M059J (cell line): ENCODE results near the gene NDUFS2. TPM values are rescaled to one million over a fixed set of nuclear protein-coding genes. Genes with fewer than 3 reads are reported as not detected.
"Not testable (repeated sequence)": the region's sequence is repeated elsewhere in the genome, so short reads cannot be mapped to it uniquely, and the experiment has no call there.

Experiments used
- DNase-seq: peaks from one replicate; pipeline ENCODE4 v3.0.0-alpha.2; 2012; ENCODE audit warnings: low read depth
- total RNA-seq: library from RNA; depleted of rRNA; stranded (reverse); fragments of >200 nt; shearing (Covaris generic); gene quantifications from 2 replicates; pipeline ENCODE4 v1.2.3, GENCODE V29; 2014

NDUFS2 gene
- total RNA-seq, 1 experiment from 2014 or later = 111 TPM

DNA sequence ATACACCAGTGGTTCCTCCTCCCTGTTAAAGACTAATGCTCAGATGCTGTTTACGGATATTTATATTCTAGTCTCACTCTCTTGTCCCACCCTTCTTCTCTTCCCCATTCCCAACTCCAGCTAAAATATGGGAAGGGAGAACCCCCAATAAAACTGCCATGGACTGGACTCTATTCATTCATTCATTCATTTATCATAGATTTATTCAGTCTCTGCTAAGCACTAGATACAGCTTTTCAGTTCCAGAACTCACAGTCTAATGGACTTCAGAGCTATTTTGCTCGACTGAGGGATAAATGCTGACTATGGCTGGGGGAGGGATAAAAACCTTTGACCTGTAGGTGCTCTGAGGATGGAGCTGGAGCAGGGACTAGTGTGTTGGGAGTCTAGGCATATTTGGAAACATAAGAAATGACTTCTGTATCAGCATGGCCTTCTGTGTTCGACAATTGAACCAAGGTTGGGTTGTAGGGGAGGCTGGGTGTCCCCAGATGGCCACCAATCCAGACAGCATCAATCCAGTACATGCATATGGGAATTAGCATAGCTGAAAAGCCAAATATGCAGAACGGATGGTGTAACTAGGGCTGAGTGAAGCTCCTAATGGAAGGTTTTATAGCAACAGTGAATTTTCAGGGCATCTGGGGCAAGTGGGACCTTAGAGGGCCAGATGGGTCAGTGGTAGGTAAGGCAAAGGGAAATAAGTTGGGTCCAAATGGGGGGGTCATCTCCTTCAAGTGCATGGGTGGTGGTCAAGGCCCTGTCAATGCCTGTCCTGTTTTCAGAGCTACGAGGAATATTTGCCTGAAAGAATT lies 17.1 kb downstream of the NDUFS2 start:
- no peak for DNase-seq

DNA sequence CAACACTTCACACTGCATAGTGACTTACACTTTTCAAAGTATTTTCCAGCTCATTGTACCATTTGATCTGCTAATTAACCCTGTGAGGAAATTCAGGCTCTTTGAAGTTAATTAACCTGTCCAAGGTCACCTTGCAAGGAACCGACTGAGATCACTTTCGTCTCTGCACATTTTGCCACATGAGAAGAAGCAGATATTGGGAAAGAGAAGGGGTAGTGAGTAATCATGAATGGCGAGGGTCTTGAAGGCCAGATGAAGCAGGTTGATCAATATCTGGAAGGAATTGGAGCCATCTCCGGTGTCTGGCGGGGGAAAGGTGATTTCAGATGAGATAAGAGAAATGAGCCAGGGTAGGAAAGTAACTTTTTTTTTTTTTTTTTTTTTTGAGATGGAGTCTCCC lies 17.8 kb downstream of the NDUFS2 start:
- no peak for DNase-seq

DNA sequence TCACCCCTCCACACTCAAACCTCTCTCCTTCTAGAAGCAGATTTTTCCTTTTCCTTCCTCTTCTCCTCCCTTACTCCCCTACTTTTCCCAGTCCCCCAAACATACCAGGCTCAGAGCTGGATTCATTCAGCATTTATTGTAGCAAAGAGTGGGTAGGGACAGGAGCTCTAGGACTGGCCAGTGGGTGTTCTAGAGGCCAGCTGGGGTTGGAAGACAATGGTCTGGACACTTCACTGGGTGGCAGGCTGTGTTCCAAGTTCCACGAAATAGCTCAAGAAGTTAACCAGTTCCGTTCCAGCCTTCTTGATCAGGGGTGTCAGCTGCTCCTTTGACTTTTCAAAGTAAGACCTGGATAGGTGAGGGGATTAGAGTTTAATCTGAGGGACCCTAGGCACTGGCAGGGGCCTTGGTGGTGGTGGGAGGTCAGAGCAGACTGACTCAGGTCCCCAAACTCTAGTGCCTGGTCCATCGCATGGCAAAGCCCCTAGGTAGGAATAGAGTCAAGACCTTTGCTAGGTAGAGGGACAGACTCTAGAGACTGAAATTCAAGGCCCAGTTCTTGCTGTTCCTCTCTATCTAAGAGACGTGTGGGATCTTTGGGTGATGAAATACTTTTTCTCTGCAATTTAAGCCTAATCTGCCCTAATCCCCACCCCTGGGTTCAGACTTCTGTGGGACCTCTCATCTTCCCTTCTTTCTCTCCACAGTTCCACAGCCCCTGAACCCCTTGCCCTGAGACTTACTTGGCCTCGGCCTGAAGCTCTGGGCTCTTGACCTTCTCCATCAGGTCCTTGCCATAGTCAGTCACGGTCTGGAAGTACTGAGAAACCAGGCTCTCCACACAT lies 20.2 kb downstream of the NDUFS2 start:
- no peak for DNase-seq

DNA sequence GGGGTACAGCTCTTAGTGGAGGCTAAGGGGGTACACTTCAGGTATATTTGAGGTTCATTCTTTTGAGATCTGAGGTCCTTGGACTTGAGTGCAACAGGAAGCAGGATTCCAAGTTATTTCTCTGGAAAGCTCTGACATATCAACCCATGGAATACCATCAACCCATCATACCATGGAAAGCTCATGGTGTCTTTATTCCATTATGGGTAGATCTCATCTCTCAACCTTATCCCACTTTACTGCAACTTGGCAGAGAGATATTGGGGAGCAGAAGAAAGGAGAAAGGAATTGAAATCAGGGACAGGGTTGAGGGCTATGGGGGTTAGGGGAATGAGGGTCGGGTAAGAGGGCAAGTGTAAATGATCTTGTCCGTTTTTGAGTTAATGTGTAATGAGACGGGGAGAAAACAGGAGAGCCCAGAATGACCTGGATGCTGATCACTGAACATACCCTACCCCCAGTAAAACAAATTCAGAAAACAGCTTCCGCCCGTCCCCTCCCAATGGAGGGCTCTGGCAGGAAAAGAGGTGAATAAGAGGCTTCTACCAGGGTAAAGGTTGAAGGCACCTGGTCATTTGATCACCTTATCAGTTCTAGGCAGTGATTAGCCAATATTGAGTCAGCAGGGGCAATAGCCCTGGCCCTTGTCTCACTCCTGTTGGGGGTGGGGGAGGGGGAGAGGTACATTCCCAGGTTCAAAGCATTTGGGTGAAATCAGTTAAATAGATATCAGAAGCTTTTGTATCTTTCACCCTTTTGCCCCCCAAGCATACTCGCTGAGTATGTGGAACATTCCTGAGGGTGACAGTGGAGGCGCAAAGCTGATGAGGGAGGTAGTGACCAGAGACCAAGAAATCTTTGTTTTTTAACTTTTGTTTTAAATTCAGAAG lies 21.9 kb downstream of the NDUFS2 start:
- no peak for DNase-seq

DNA sequence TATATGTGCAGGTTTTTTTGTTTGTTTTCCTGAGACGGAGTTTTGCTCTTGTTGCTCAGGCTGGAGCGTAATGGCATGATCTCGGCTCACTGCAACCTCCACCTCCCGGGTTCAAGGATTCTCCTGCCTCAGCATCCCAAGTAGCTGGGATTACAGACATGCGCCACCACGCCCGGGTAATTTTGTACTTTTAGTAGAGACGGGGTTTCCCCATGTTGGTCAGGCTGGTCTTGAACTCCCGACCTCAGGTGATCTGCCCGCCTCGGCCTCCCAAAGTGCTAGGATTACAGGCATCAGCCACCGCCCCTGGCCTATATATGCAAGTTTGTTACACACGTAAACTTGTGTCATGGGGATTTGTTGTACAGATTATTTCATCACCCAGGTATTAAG lies 22.5 kb downstream of the NDUFS2 start:
- DNase-seq = not testable (repeated sequence)

DNA sequence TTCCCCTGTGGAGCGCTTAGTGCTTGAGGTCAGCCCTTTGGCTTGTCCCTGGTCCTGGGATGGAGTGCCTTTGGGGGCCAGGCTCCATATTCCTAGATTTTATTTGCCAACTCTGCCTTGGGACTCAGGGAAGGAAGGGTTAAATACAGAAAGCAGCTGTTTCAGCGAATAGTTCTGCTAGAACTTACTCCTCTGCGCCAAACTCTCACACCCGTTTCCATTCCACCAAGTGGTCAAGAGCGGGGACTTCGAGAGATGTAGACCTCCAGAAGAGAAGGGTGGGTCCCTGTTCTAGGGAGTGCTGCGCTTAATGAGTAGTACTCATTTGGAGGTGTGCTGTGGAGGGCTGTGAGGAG lies 23.0 kb downstream of the NDUFS2 start:
- no peak for DNase-seq

DNA sequence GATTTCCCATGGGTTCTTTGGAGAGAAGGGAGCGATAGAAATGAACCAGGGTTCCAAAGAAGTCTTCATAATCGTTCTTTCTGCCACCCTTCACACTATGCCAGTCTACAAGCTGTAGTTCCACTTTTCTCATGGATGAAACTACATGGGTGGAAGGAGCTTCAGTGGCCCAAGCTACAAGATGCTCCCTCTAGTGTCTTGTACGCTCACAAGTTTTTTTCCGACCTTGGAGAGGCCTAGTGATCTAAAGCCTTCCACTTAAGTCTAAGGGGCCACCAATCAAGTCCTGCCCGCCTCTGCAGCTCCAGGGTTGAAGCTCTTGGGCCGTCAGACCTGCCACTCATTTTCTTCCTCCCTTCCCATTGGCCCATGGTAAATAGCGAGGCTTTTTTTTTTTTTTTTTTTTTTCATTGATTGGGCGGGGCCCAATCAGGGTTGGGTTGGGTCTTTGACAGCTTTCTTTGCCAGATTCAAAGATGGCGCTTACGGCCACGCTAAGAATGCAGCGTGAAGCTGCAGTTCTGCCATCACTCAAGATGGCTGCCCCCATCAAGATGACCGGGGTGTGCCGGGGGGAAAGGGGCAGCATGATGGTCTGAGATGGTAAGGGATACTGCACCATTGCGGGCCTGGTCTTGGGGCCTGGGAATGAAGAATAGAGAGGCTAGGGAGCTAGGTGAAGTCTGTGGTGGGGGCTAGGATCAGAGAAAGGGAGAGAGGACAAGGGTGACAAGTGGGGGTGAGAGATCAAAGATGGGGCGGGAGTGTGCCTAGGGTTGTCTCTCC lies 23.6 kb downstream of the NDUFS2 start, which contains the start of gene TOMM40L:
TOMM40L (plus strand) TSS at position 527 of the 786 bp plus-strand sequence. CDS start 430 bp downstream, outside the sequence.
- peak; percentile 99 for DNase-seq

DNA sequence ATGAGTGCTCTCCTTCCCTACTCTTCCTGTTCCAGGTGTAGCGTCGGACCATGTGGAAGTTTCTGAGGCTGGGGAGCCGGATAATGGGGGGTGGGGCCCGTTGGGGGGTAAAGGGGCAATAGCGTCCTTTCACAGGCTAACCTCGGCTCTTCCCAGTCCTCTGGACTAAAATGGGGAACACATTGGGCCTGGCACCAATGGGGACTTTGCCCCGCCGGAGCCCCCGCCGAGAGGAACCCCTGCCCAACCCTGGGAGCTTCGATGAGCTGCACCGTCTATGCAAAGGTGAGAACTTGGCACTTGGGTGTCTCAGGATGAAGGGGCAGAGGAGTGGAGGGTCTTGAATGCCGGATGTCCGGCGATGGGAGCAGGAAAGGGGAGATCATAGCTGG lies 24.1 kb downstream of the NDUFS2 start:
- no peak for DNase-seq

DNA sequence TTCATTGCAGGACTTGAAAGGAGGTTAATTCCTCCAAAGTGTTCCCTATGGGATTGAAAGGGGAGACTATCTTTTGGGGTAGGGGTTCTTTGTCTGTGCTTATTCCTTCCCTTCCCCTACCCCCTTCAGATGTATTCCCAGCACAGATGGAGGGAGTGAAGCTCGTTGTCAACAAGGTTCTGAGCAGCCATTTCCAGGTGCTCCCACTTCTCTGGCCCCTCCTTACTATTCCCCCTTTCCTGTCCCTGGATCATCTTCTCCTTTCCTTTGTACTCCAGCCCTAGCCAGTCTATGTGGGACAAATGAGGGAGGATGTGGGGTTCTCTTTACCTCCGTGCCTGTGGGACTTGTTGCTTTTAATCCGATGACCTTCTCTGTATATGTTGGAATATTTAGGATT lies 24.6 kb downstream of the NDUFS2 start:
- no peak for DNase-seq

DNA sequence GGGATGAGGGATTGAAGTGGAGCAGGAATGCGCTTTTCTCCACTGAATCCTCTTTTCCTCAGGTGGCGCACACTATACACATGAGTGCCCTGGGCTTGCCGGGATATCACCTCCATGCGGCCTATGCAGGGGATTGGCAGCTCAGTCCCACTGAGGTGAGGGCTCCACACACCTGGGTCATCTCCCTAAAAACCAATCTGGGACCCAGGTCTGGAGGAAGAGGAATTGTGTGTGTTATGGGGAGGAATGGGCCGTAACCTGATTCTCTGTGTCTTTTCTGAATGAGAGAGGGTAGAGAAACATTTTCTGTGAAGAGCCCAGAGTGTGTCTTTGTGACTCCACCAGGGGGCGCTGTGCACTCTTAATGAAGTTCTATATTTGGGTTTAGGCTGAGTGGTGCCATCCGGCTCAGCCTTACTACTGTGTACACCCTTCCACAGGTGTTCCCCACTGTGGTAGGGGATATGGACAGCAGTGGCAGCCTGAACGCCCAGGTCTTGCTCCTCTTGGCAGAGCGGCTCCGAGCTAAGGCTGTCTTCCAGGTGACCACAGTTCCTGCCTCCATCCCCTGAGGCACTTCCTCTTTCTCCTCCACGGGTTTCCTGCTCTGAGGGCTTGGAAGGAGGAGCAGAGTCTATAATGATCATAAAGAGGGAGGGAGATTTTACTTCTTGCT lies 25.2 kb downstream of the NDUFS2 start:
- DNase-seq = peak; percentile 75

DNA sequence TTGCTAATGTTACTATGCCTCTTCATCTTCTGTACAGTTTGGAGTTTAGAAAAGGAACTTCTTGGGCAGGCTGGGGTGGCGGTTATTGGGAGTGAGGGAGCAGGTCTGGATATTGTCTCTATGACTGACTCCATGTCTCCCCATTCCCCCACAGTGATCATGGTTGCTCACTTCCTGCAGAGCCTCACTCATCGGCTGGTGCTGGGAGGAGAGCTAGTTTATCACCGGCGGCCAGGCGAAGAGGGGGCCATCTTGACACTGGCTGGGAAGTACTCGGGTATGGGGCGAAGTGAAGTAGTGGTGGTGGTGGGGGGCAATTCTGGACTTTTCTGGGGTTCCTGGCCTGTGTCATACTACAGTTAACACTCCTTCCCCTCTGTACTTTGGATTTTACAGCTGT lies 25.9 kb downstream of the NDUFS2 start:
- no peak for DNase-seq

DNA sequence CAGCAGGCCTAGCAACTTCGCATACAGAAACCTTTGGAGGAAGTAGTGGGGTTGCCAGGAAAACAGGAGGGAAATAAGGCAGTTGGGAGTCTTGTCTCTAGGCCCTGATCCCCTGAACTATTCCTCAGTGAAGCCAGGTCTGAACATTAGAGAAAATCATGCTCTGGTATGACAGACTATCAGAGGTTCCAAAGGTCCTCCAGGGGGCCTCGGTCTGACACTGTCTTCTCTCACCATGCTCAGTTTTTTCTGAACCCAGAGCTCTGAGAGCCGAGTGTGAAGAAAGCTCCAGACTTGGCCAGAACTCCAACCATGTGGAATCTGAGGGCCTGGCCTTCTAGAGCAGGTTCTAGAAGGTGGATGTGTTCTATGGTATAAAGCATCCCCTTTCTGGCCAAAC lies 27.7 kb downstream of the NDUFS2 start:
- DNase-seq = no peak

DNA sequence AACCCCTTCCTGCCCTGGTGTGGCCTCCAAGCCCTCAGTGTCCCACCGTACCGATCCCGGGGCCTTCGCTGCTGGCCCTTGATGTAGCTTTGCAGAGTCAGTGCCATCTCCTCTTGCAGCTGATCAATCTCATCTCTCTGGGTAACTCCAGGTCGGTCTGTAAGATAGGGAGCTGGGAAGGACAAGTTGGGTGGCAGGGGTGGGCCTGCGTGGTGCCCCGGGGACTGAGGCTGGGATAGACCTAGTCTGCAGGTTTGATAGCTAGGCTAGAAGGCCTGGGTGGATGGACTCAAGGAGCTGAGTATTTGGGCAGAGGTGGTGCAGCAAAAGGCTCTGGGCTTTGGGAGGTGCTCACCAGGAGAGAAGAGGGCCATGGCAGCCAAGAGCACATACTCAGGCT lies 28.6 kb downstream of the NDUFS2 start:
- DNase-seq = no peak

DNA sequence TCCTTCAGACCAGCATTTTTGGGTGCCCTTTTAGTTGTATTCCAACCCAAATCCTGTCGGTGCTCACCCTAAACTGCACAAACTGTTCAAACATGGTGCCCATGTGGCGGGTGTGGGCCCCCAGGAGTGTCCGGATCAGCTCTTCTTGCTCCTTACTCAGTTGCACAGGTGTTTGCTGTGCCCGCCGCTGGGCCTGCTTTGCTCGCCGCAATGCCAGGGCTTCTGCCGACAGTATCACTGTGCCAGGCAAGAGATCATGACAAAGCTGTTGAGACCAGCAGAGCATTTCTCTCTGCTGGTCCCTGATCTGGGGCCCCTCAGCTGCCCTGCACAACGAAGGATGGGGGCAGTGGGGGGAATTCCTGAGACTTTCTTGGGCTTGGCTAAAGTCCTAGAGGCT lies 30.9 kb downstream of the NDUFS2 start:
- no peak for DNase-seq

DNA sequence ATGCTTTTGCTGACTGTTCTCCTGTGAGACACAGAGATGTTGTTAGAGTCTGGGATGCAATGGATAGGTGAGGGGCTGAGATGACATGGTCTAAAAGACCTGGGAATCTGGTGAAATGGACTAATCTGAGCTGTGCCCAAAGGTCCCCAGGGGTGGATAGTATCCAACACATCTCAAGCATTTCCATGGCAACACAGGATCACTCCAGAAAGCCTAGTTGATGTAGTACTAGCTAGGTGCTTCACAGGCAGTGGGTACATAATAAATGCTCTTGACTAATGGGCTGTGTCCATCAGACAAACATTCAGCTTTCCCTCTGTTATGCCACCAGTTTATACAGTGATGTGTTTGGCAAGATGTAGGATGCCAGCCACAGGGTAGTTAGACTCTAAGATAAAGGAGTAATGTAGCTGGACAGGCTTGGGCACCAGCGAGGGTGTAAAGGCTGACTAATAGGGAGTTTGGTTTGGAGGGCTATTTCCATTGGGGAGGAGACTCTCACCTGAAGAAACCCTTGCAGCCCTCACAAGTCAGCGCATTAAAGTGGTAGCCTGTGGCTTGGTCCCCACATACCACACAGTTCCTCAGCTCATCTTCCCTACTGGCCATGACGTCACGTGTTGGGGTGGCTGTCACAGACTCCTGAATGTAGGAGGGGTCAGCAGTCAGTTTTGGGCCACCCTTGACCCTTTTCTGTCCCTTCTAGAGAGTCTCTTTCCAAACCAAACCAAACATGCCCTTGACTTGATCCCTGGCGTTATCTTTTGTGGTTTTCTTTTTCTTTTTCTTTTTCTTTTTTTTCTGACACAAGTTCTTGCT lies 34.0 kb downstream of the NDUFS2 start:
- no peak for DNase-seq

DNA sequence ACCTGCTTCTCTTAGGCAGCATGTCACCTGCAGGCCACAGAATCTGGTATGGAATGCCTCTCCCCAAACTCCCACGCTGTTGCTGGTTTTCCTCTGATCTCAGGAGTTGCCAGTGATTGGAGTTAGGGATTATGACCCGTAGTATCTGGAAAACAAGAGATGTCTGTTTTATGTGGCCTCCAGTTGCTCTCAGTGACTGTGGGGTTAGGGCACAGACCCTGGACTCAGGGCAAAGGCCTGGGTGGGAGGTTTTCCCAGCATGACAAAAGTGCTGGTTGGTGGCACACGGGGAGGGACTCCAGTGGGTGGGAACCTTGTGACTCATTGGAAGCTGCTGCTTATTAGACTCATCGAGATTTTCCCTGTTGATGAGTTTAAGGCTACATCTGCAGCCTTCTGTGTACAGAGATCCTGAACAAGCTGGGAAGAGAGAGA lies 35.9 kb downstream of the NDUFS2 start, which contains the start of gene NR1I3:
NR1I3 (minus strand) TSS at position 165 of the 435 bp plus-strand sequence. CDS start 1,638 bp downstream, outside the sequence.
- DNase-seq = no peak

DNA sequence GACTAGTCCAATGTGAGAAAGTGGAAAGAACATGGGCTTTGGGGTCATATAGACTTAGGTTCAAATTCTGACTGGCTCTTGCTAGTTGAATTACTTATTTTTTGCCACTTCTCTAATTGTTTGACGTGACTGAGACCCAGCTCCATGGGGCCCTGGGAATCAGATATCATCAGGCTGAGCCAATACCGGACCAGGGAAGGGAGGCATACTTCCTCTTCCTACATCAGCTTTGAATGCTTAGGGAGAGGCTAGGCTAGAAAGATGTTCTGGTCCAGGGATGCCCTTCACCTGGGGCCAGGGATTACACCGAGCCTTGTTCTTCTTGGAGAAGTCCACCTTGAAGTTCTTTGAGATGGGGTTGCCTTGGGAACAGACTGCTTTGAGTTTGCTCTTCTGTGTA lies 39.5 kb downstream of the NDUFS2 start:
- DNase-seq = no peak

DNA sequence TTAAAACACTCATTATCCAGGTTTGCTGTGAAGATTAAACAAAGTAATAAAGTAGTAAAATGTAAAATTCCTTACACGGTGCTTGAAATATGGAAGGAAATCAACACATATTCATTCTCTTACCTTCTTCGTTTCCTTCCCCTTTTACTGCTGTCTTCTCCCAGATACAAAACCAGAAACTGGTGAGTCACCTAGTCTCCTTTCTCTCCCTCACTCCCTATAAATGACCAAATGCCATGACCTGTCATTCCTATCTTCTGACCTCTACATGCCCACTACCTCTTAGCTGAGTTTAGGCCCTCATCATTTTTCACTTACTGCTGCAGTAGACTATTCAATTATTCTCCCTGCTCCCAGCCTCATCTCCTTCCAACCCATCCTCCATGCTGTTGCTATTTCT lies 40.1 kb downstream of the NDUFS2 start:
- DNase-seq = peak; percentile 55

DNA sequence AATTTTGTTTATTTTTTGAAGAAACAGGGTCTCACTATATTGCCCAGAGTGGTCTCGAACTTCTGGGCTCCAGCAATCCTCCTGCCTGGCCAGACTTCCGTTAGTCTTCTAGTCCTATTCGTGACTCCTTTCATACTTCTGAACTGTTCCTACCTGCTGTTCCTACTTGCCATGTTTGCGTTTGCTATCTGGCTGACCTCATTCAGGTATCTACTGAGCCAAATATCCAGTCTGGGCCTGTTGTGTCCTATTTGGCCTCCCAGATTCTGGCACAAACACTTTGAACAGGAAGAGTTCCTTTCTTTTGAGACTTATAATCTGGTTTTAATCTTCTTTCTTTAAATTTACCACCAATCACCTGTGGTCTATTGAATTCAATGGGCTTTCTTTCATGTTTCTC lies 42.7 kb downstream of the NDUFS2 start:
- DNase-seq = no peak

DNA sequence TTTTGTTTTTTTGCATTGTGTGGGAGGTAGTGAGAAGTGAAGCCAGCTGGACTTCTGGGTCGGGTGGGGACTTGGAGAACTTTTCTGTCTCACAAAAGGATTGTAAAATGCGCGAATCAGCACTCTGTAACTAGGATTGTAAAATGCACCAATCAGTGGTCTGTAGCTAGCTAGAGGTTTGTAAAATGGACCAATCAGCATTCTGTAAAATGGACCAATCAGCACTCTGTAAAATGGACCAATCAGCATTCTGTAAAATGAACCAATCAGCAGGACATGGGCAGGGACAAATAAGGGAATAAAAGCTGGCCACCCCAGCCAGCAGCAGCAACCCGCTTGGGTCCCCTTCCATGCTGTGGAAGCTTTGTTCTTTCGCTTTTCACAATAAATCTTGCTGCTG lies 47.9 kb downstream of the NDUFS2 start:
- DNase-seq = not testable (repeated sequence)
